ENCODE measurements around the gene ZBTB7A.
A peak's percentile ranks its signal among the peaks of the same experiment; 100 is the strongest.

Gene ZBTB7A

DNA sequence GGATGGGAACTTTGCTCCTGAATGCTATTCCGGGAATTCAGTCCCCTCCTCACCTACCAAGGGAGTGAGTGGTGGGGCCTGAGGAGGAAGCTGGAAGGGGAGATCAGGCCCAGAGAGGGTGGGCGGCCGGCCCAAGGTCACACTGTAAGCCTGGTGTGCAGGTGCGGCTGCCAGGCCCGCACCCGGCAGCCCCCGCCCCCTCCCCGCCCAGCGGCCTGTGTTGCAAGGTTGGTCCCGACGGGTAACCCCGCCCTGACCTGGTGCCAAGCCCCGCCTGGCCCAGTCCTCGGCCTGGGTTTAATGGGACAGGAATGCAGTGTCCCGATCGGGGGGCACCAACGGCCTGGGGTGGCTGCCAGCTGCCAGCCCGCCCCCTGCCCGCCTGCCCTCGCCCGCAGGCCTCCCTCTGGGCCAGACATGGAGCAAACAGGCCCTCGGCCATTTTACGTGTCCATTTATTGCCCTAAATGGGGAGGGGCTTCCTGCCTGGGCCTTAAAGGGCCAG lies 5.5 kb downstream of the ZBTB7A start (continued):
- TF ChIP-seq ZNF830 (tag by site-specific recombination; IDR thresholded peaks at IDR 0.05; ENCODE audit: low read depth) (no peak), SP3 (tag by site-specific recombination; IDR thresholded peaks at IDR 0.05) (peak; percentile 66), ZBTB8A (tag by site-specific recombination; IDR thresholded peaks at IDR 0.05) (peak; percentile 95), ZFHX2 (tag by site-specific recombination; conservative IDR thresholded peaks at IDR 0.05) (0 out of 2 replicates have a peak, but pooled peaks have one; percentile 7)

DNA sequence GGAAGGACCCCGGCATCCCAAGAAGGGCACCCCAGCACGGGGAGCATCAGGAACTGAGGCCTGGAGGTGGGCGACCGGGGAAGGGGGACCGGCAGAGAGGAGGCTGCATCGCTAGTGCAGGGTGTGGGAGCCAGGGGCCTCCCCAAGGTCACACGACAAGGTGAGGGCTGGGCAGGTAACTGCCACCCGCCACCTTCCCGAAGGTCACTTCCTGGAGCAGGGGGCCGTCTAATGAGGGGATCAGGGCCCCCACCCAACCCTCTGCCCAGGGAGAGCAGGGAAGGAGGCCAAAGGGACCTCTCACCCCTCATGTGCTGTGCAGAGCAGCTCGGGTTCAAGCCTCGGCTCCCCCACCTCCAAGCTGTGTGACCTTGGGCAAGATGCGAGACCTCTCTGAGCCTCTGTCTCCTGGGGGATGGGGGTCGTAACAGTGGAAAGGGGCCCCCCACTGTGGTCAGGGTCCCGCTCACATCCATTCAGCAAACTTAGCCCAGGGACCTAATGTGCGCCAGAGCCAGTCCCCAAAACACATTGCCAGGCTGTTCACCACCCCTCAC lies 6.0 kb downstream of the ZBTB7A start:
- ChIA-PET CTCF (no interaction called here), POLR2A (no interaction called here)
- H3K4me1 ChIP-seq (ENCODE audit: control insufficient read depth, insufficient read depth, low read length), result 0 out of 2 replicates have a peak, but pooled peaks cover 4% of the 10 kb centered on the region
- TF ChIP-seq, protein P1, sequence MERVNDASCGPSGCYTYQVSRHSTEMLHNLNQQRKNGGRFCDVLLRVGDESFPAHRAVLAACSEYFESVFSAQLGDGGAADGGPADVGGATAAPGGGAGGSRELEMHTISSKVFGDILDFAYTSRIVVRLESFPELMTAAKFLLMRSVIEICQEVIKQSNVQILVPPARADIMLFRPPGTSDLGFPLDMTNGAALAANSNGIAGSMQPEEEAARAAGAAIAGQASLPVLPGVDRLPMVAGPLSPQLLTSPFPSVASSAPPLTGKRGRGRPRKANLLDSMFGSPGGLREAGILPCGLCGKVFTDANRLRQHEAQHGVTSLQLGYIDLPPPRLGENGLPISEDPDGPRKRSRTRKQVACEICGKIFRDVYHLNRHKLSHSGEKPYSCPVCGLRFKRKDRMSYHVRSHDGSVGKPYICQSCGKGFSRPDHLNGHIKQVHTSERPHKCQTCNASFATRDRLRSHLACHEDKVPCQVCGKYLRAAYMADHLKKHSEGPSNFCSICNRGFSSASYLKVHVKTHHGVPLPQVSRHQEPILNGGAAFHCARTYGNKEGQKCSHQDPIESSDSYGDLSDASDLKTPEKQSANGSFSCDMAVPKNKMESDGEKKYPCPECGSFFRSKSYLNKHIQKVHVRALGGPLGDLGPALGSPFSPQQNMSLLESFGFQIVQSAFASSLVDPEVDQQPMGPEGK (tag by site-specific recombination; IDR thresholded peaks at IDR 0.05), result 0 out of 2 replicates have a peak, but pooled peaks have one; percentile 20
- TF ChIP-seq ZBTB7A (tag by site-specific recombination; IDR thresholded peaks at IDR 0.05; ENCODE audit: low read depth) (0 out of 2 replicates have a peak, but pooled peaks have one; percentile 24), ZNF768 (tag by site-specific recombination; IDR thresholded peaks at IDR 0.05) (peak; percentile 79), ZNF37A (tag by site-specific recombination; IDR thresholded peaks at IDR 0.05) (no peak), ZNF211 (tag by site-specific recombination; IDR thresholded peaks at IDR 0.05; ENCODE audit: low read depth) (no peak), BCL11B (tag by site-specific recombination; IDR thresholded peaks at IDR 0.05; ENCODE audit: low read depth) (peak; percentile 47; the same call in 1 of the 2 replicates), ZNF658 (tag by site-specific recombination; IDR thresholded peaks at IDR 0.05) (no peak), MYNN (tag by site-specific recombination; IDR thresholded peaks at IDR 0.05; ENCODE audit: borderline replicate concordance) (no peak)
- H3K9me3 ChIP-seq (ENCODE audit: control insufficient read depth, insufficient read depth, low read depth, low read length), result no peaks in the 10 kb centered on the region
- peaks cover 3 to 25% of the 10 kb centered on the region in 2 experiments; a peak in 2 of 3 replicates for H3K36me3 ChIP-seq (ENCODE audit: control insufficient read depth in 2 of 2, insufficient read depth in 1 of 2, low read length in 2 of 2)
- no peak overlapping the region for H3K4me3 ChIP-seq (ENCODE audit: low read depth, low read length)
- no peak overlapping the region for H3K27ac ChIP-seq (ENCODE audit: extremely low read depth, low read depth, low read length)

DNA sequence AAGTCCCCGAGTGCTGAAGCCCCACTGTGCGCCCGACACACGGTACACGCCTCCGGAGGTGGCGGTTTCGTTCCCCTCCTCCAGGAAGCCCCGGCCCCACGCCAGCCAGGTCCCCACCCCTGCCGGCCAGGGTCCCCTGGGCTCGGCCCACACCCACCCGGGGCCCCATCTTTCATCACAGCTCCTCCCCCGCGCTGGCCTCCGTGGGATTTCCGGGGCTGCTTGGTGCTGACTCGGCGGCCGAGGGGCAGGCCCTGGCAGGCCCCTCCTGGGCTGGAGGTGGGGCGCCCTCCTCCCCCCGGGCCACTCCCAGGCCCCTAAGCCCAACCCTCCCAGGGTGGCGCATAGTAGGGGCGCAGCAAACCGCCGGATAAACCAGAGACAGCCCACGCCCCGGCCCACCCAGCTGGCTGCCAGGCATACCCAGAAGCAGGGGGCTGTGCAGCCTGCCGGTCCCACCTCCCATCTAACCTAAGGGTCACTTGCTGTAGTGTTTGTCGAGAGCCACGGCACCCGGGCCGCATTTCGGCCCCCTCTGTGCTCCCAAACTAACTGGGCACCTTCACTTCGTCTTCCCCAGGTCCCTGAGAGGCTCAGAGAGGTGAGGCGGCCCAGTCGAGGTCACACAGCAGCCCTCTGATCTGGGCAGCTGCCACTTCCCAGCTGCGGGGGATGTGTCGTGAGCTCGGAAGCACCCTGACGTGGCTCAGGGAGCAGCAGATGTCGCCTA lies 6.6 kb downstream of the ZBTB7A start:
- H3K4me1 ChIP-seq (ENCODE audit: control insufficient read depth, insufficient read depth, low read length), result 0 out of 2 replicates have a peak, but pooled peaks cover 4% of the 10 kb centered on the region
- ChIA-PET POLR2A (no interaction called here), CTCF (no interaction called here)
- H3K36me3 ChIP-seq (ENCODE audit: control insufficient read depth in 2 of 2, insufficient read depth in 1 of 2, low read length in 2 of 2), result peaks cover 5 to 29% of the 10 kb centered on the region in 2 experiments; a peak in 2 of 3 replicates
- H3K9me3 ChIP-seq (ENCODE audit: control insufficient read depth, insufficient read depth, low read depth, low read length), result no peaks in the 10 kb centered on the region
- H3K27ac ChIP-seq (ENCODE audit: extremely low read depth, low read depth, low read length), result no peak overlapping the region
- H3K4me3 ChIP-seq (ENCODE audit: low read depth, low read length), result no peak overlapping the region
- TF ChIP-seq ZNF324 (tag by site-specific recombination; IDR thresholded peaks at IDR 0.05) (no peak), ZNF155 (tag by site-specific recombination; IDR thresholded peaks at IDR 0.05) (no peak), ZNF621 (tag by site-specific recombination; IDR thresholded peaks at IDR 0.05) (no peak), SCRT1 (tag by site-specific recombination; IDR thresholded peaks at IDR 0.05; ENCODE audit: borderline replicate concordance) (no peak), ZNF423 (tag by site-specific recombination; IDR thresholded peaks at IDR 0.05) (no peak), ZBTB7A (tag by site-specific recombination; IDR thresholded peaks at IDR 0.05; ENCODE audit: low read depth) (0 out of 2 replicates have a peak, but pooled peaks have one; percentile 15), ZNF837 (tag by site-specific recombination; IDR thresholded peaks at IDR 0.05) (no peak), ZNF426 (tag by site-specific recombination; IDR thresholded peaks at IDR 0.05) (no peak), YY1 (tag by site-specific recombination; IDR thresholded peaks at IDR 0.05) (no peak), ZNF596 (tag by site-specific recombination; IDR thresholded peaks at IDR 0.05) (no peak)
- TF ChIP-seq, protein P2, sequence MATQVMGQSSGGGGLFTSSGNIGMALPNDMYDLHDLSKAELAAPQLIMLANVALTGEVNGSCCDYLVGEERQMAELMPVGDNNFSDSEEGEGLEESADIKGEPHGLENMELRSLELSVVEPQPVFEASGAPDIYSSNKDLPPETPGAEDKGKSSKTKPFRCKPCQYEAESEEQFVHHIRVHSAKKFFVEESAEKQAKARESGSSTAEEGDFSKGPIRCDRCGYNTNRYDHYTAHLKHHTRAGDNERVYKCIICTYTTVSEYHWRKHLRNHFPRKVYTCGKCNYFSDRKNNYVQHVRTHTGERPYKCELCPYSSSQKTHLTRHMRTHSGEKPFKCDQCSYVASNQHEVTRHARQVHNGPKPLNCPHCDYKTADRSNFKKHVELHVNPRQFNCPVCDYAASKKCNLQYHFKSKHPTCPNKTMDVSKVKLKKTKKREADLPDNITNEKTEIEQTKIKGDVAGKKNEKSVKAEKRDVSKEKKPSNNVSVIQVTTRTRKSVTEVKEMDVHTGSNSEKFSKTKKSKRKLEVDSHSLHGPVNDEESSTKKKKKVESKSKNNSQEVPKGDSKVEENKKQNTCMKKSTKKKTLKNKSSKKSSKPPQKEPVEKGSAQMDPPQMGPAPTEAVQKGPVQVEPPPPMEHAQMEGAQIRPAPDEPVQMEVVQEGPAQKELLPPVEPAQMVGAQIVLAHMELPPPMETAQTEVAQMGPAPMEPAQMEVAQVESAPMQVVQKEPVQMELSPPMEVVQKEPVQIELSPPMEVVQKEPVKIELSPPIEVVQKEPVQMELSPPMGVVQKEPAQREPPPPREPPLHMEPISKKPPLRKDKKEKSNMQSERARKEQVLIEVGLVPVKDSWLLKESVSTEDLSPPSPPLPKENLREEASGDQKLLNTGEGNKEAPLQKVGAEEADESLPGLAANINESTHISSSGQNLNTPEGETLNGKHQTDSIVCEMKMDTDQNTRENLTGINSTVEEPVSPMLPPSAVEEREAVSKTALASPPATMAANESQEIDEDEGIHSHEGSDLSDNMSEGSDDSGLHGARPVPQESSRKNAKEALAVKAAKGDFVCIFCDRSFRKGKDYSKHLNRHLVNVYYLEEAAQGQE (tag by site-specific recombination; IDR thresholded peaks at IDR 0.05), result no peak
- TF ChIP-seq, protein P3, sequence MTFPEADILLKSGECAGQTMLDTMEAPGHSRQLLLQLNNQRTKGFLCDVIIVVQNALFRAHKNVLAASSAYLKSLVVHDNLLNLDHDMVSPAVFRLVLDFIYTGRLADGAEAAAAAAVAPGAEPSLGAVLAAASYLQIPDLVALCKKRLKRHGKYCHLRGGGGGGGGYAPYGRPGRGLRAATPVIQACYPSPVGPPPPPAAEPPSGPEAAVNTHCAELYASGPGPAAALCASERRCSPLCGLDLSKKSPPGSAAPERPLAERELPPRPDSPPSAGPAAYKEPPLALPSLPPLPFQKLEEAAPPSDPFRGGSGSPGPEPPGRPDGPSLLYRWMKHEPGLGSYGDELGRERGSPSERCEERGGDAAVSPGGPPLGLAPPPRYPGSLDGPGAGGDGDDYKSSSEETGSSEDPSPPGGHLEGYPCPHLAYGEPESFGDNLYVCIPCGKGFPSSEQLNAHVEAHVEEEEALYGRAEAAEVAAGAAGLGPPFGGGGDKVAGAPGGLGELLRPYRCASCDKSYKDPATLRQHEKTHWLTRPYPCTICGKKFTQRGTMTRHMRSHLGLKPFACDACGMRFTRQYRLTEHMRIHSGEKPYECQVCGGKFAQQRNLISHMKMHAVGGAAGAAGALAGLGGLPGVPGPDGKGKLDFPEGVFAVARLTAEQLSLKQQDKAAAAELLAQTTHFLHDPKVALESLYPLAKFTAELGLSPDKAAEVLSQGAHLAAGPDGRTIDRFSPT (tag by site-specific recombination; IDR thresholded peaks at IDR 0.05), result no peak

Data from HEK293 (cell line).